ENCODE results near the gene CLEC4G.

GRCh38 chr19:7738023-7738422 is 6.1 kb upstream of the CLEC4G start:
- no peak for TF ChIP-seq EZH2 (IDR thresholded peaks at IDR 0.05; ENCODE audit: borderline replicate concordance, low read depth, low read length, severe bottlenecking)
- TF ChIP-seq CTCF (IDR thresholded peaks at IDR 0.05; ENCODE audit: borderline replicate concordance, extremely low read depth, low read length, poor library complexity, severe bottlenecking): no peak
